Endodermal cell (in vitro differentiated cells): ENCODE results near the gene PHGDH. TPM values are rescaled to one million over a fixed set of nuclear protein-coding genes. Genes with fewer than 3 reads are reported as not detected.

Experiments
- DNase-seq: peaks from one replicate; pipeline ENCODE4 v3.0.0-alpha.2; 2017
- H3K27ac ChIP-seq: 2 replicates; pipeline ENCODE4 v1.5.1; 2013; ENCODE audit warnings: mild to moderate bottlenecking, low read depth, low read length, moderate library complexity
- H3K27me3 ChIP-seq: 2 replicates; pipeline ENCODE4 v1.6.1; 2013; ENCODE audit warnings: mild to moderate bottlenecking, low read length, moderate library complexity; ENCODE audit not compliant: insufficient read depth, control insufficient read depth, poor library complexity, severe bottlenecking
- H3K36me3 ChIP-seq: 2 replicates; pipeline ENCODE4 v1.7.0; 2013; ENCODE audit warnings: mild to moderate bottlenecking, low read length, moderate library complexity; ENCODE audit not compliant: control insufficient read depth, insufficient read depth
- H3K4me1 ChIP-seq: one replicate; pipeline ENCODE4 v1.7.0; 2013; ENCODE audit warnings: low read length; ENCODE audit not compliant: control insufficient read depth, insufficient read depth
- H3K4me3 ChIP-seq: 2 replicates; pipeline ENCODE4 v1.5.1; 2013; ENCODE audit warnings: mild to moderate bottlenecking, low read length, moderate library complexity
- H3K9ac ChIP-seq: 2 replicates; pipeline ENCODE4 v1.6.1; 2013; ENCODE audit warnings: mild to moderate bottlenecking, low read length, moderate library complexity; ENCODE audit not compliant: poor library complexity, severe bottlenecking; ENCODE audit errors: extremely low read depth
- H3K9me3 ChIP-seq: 2 replicates; pipeline ENCODE4 v1.6.1; 2013; ENCODE audit warnings: mild to moderate bottlenecking, low read length, moderate library complexity; ENCODE audit not compliant: control insufficient read depth
- H3K27ac Mint-ChIP-seq: 2 replicates; pipeline ENCODE4 v1.8.0; 2020; ENCODE audit warnings: mixed read lengths
- H3K27me3 Mint-ChIP-seq: 2 replicates; pipeline ENCODE4 v1.8.0; 2021; ENCODE audit warnings: mild to moderate bottlenecking, mixed read lengths; ENCODE audit not compliant: insufficient read depth
- H3K36me3 Mint-ChIP-seq: 2 replicates; pipeline ENCODE4 v1.8.0; 2020; ENCODE audit warnings: low read depth, mixed read lengths
- H3K4me1 Mint-ChIP-seq: 2 replicates; pipeline ENCODE4 v1.8.0; 2020; ENCODE audit warnings: mixed read lengths
- H3K4me3 Mint-ChIP-seq: 2 replicates; pipeline ENCODE4 v1.8.0; 2020; ENCODE audit warnings: mild to moderate bottlenecking, moderate library complexity, mixed read lengths
- H3K9me3 Mint-ChIP-seq: 2 replicates; pipeline ENCODE4 v1.8.0; 2020; ENCODE audit warnings: mild to moderate bottlenecking, mixed read lengths
- CTCF ChIP-seq: fragments of 200-600 bp; sonication (generic); conservative IDR thresholded peaks from 2 replicates; pipeline ENCODE4 v1.5.0; 2021; ENCODE audit warnings: antibody characterized with exemption, mild to moderate bottlenecking
- WGBS, 2 experiments: methylation state at CpG; one replicate each; pipeline versions ENCODE4 v1.1.5 to v1.1.7; 2013; ENCODE audit warnings: missing lambda C conversion rate in 2 of 2, mixed read lengths in 1 of 2; ENCODE audit not compliant: insufficient coverage in 1 of 2, insufficient read length in 1 of 2; 5-methylcytosine and 5-hydroxymethylcytosine counted together
- total RNA-seq, 2 donors: library from RNA; stranded (reverse); fragmentation: NEBNext Ultra II Directional in 1 of 2; extraction: Animal tissue kit (Norgen Biotek cat#: 25700) in 1 of 2; gene quantifications; 2 replicates in 1 of 2; 3 replicates in 1 of 2; pipeline ENCODE4 v1.2.1, GENCODE V29; 2021

The PHGDH gene
- total RNA-seq, 2 donors from 2014 or later, result 156 to 176 TPM

- no peak for DNase-seq
- H3K4me3 ChIP-seq, result no peak overlapping the region
- H3K27ac Mint-ChIP-seq, result no peak overlapping the region
- no peak overlapping the region for H3K4me3 Mint-ChIP-seq
- no peaks in the 10 kb centered on the region for H3K4me1 ChIP-seq
- WGBS, 2 experiments, result 80 to 95% methylated on average over 1 to 2 of the region's 2 CpGs
- H3K27ac ChIP-seq, result no peak overlapping the region
- no peak for TF ChIP-seq CTCF
- H3K9ac ChIP-seq, result no peak overlapping the region
- H3K36me3 Mint-ChIP-seq, result no peaks in the 10 kb centered on the region
- H3K4me1 Mint-ChIP-seq, result peaks cover 12% of the 10 kb centered on the region
- no peaks in the 10 kb centered on the region for H3K36me3 ChIP-seq
- no peaks in the 10 kb centered on the region for H3K9me3 ChIP-seq
- no peaks in the 10 kb centered on the region for H3K27me3 ChIP-seq
- no peaks in the 10 kb centered on the region for H3K9me3 Mint-ChIP-seq
- no peaks in the 10 kb centered on the region for H3K27me3 Mint-ChIP-seq
Measured at GRCh38 chr1:119680723-119681122, 31.0 kb upstream of the PHGDH start.

- Histone ChIP-seq H3K9ac (no peak overlapping the region), H3K36me3 (no peaks in the 10 kb centered on the region), H3K27ac (no peak overlapping the region), H3K4me3 (no peak overlapping the region), H3K4me1 (no peaks in the 10 kb centered on the region), H3K27me3 (no peaks in the 10 kb centered on the region), H3K9me3 (no peaks in the 10 kb centered on the region)
- H3K4me3 Mint-ChIP-seq, result no peak overlapping the region
- WGBS, 2 experiments, result 83 to 96% methylated on average over 1 to 2 of the region's 2 CpGs
- no peaks in the 10 kb centered on the region for H3K36me3 Mint-ChIP-seq
- H3K27me3 Mint-ChIP-seq, result no peaks in the 10 kb centered on the region
- no peak for TF ChIP-seq CTCF
- H3K27ac Mint-ChIP-seq, result no peak overlapping the region
- peaks cover 11% of the 10 kb centered on the region for H3K4me1 Mint-ChIP-seq
- no peaks in the 10 kb centered on the region for H3K9me3 Mint-ChIP-seq
- no peak for DNase-seq
Measured at GRCh38 chr1:119681560-119681959, 30.2 kb upstream of the PHGDH start.

- Mint-ChIP-seq H3K9me3 (no peaks in the 10 kb centered on the region), H3K27me3 (no peaks in the 10 kb centered on the region), H3K36me3 (no peaks in the 10 kb centered on the region), H3K4me3 (no peak overlapping the region), H3K27ac (no peak overlapping the region), H3K4me1 (peaks cover 16% of the 10 kb centered on the region)
- H3K4me1 ChIP-seq, result no peaks in the 10 kb centered on the region
- H3K4me3 ChIP-seq, result no peak overlapping the region
- H3K36me3 ChIP-seq, result no peaks in the 10 kb centered on the region
- no peaks in the 10 kb centered on the region for H3K9me3 ChIP-seq
- H3K9ac ChIP-seq, result no peak overlapping the region
- H3K27ac ChIP-seq, result no peak overlapping the region
- no peak for DNase-seq
- TF ChIP-seq CTCF, result no peak
- no peaks in the 10 kb centered on the region for H3K27me3 ChIP-seq
Measured at GRCh38 chr1:119682141-119682540, 29.6 kb upstream of the PHGDH start.
